HepG2 (cell line): ENCODE measurements around the gene RLF.

ENCODE experiments used
- POGZ ChIP-seq: sonication (generic); formaldehyde crosslinking; IDR thresholded peaks from 2 replicates; pipeline ENCODE4 v1.4.0; 2020; ENCODE audit warnings: mild to moderate bottlenecking, missing genetic modification reagents
- RBAK ChIP-seq: sonication (generic); formaldehyde crosslinking; IDR thresholded peaks from 2 replicates; pipeline ENCODE4 v1.5.1; 2020; ENCODE audit warnings: mild to moderate bottlenecking, missing genetic modification reagents

DNA sequence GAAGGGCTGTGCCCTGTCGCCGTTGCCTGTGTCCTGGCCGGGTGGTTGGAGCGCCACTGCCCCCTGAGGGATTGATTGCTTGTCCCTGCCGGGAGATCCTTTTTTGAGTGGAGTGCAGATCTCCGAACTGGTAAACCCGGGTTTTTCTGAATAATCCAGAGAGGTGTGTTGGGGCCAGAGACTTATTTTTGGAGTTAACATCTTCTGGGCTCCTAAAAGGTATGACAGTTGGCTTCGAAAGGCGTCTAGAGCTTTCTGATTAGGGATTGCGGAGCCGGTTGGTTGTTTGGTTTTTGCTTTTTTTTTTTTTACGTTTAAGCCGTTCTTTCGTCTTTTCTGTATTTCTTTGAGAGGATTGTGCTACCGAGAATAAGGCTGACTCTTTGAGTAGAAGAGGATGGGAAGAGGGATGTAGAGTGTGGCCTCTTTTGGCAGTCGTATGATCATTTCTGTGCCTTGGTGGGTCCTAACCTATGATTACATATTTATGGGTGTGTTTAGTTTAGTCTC is 756 bp downstream of the RLF start:
- TF ChIP-seq RBAK: no peak
- TF ChIP-seq POGZ (CRISPR knock-in tag): no peak
